ENCODE results near the gene PLPPR2.

Gene PLPPR2

DNA sequence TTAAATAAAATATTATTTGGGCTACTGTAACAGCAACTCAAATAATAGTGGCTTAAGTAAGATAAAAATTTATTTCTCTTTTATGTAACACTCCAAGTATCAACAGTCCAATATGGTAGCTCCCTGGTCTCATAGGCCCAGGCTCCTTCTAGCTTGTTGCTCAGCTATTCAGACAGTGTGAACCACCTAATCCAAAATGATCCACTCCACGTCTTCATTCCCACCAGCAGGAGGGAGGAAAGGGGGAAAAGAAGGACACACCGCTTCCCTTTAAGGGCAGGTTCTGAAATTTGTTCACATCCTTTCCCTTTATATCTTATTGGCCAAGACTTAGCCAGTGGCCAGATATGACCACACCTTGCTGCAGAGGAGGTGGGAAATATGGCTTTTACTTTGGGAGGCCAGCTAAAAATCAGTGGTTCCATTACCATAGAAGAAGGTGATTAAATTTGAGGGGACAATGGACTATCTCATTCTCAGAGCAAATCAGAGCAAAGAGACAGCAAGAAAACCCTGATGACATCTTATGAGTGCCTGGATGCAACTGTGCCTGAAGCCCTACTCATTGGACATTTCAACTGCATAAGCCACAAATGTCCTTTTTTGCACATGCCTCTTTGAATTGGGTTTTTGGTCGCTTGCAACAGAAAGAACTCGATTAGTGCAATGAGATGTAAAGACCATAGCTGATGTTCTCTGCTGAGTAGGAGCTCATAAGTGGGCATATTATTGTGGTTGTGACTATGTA, 35.9 kb downstream of the PLPPR2 start:
- TF ChIP-seq ZFX (IDR thresholded peaks at IDR 0.05; ENCODE audit: borderline replicate concordance), result no peak
- TF ChIP-seq, protein P1, sequence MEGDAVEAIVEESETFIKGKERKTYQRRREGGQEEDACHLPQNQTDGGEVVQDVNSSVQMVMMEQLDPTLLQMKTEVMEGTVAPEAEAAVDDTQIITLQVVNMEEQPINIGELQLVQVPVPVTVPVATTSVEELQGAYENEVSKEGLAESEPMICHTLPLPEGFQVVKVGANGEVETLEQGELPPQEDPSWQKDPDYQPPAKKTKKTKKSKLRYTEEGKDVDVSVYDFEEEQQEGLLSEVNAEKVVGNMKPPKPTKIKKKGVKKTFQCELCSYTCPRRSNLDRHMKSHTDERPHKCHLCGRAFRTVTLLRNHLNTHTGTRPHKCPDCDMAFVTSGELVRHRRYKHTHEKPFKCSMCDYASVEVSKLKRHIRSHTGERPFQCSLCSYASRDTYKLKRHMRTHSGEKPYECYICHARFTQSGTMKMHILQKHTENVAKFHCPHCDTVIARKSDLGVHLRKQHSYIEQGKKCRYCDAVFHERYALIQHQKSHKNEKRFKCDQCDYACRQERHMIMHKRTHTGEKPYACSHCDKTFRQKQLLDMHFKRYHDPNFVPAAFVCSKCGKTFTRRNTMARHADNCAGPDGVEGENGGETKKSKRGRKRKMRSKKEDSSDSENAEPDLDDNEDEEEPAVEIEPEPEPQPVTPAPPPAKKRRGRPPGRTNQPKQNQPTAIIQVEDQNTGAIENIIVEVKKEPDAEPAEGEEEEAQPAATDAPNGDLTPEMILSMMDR (IDR thresholded peaks at IDR 0.05), result no peak
- no peak overlapping the region for H3K27ac ChIP-seq

DNA sequence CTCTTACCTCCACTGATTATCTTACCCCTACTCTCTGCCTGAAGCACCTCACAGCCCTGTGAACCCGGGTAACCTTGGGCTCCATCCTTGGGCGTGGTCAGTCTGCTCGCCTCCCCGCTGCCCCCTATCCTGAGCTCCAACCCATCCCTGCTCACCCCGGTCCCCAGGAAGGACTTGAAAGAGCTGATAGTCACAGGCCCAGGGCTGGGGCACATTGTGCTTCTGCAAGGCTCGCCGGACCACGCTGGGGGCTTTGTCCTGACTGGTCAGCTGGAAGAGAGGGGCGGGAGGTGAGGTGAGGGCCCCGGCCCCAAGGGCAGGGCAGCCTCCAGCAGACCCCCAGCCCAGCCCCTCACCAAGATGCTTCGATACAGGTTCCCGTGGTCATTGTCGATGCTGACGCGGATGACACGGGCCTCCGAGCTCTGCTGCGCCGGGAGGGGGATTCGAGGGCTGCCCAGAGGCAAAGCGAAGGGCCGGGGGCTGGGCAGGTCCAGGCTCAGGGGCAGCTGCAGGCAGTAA, 41.9 kb downstream of the PLPPR2 start:
- H3K27ac ChIP-seq, result no peak overlapping the region
- TF ChIP-seq, protein P1 (IDR thresholded peaks at IDR 0.05), result no peak
- no peak for TF ChIP-seq ZFX (IDR thresholded peaks at IDR 0.05; ENCODE audit: borderline replicate concordance)

DNA sequence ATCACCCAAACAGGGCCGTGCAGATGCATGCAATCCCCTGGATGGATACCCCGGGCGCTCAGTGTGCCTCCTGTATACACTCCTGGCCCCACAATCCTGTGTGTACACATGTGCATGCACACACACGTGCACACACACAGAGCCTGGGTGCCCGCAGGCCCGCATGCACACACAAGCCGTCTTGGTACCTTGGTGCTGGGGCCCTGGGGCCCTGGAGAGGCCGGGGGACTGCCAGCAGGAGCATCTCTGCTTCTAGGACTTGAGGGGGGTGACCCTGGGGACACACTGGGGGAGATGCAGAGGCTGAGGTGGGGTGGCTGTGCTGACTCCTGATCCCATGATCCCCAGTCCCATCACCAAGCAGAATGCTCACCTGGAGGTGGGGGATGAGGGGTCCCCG, 44.4 kb downstream of the PLPPR2 start:
- no peak for TF ChIP-seq ZFX (IDR thresholded peaks at IDR 0.05; ENCODE audit: borderline replicate concordance)
- TF ChIP-seq, protein P1 (IDR thresholded peaks at IDR 0.05), result no peak
- no peak overlapping the region for H3K27ac ChIP-seq

DNA sequence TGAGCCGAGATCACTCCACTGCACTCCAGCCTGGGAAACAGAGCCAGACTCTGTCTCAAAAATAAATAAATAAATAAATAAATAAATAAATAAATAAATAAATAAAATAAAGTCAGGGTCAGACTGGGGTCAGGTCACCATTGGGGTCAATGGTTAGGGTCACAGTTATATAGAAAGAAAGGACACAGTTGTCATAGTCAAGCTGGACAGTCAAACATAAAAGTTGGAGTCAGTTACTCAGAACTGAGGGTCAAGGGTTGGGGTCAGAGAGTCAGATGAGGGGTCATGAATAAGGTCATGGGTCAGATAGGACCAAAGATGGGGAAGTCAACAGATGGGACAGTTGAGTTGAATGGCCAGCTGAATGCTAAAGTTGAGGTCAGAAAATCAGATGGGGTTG, 45.6 kb downstream of the PLPPR2 start:
- no peak overlapping the region for H3K27ac ChIP-seq
- TF ChIP-seq, protein P1 (IDR thresholded peaks at IDR 0.05), result no peak
- no peak for TF ChIP-seq ZFX (IDR thresholded peaks at IDR 0.05; ENCODE audit: borderline replicate concordance)

DNA sequence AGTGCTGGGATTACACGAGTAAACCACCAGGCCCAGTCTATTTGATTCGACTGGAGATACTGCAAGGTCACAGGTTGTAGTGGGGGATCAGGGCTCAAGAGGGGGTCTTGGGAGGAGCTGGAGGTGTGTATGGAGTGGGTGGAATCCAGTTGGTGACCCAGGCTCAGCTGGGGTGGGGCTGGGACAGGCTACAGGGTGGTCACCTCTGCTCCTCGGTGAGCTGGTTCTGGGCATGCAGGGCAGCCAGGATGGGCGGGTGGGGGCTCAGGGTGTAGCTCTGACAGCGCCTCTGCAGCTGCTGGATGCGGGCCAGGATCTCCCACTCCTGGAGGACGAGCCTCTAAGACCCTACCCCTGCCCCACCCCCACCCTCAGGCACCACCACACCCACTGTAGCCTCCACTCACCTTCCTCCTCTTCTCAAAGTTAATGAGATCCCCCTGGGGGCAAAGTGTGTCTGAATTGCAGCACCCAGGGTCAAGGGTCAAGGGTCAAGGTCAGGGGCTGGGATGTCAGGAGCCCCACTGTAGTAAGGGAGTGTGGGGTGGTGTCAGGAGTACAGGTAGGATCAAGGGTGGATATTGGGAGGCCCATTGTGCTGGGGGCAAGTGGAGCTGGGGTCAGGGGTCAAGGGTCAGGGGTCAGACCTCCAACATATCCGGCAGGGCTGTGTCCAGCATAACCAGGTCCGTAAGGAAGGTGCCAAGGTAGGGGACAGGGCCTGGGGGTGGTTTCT, 46.7 kb downstream of the PLPPR2 start:
- TF ChIP-seq, protein P1 (IDR thresholded peaks at IDR 0.05), result no peak
- TF ChIP-seq ZFX (IDR thresholded peaks at IDR 0.05; ENCODE audit: borderline replicate concordance), result no peak
- H3K27ac ChIP-seq, result no peak overlapping the region

DNA sequence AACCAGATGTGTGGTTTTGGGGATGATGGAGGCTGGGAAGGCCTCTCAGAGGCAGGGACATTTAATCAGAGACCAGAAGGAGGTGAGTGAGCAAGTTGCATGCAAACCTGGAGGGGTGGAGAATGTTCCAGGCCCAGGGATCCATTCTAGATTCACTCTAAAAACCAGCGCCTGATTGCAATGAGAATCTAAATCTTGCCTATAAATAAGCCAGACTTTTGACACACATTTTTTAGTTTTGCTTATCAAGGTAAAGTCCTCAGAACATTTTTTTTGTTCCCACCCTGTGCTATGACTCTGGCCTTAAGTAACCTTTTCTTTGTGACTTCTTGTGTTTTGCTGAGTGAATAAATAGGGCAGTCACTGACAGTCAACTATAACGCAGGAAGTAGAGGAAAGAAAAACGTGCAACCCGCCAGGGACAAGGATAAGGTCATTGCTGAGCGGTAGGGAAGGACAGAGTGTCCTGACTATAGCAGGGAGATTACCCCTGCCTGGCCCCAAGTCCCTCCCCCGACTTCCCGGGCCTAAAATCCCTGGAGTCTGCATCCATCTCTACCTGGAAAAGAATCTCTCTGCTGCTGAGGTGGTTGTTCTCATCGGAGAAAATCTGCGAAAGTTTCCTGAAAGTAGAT, 49.5 kb downstream of the PLPPR2 start:
- TF ChIP-seq, protein P1 (IDR thresholded peaks at IDR 0.05), result no peak
- TF ChIP-seq ZFX (IDR thresholded peaks at IDR 0.05; ENCODE audit: borderline replicate concordance), result no peak
- no peak overlapping the region for H3K27ac ChIP-seq

Data from 22Rv1 (cell line).